Transverse colon (tissue), 4 donors: ENCODE results near the gene DACT2. TPM values are rescaled to one million over a fixed set of nuclear protein-coding genes. Genes with fewer than 3 reads are reported as not detected.

Experiments
- DNase-seq: peaks from one replicate; pipeline ENCODE4 v3.0.0-alpha.2; 2019
- H3K27ac ChIP-seq, 4 donors: fragments of 200-600 bp; sonication (generic); 2 replicates each; pipeline ENCODE4 v1.5.1; 2016 to 2018; ENCODE audit warnings: inconsistent platforms in 4 of 4
- H3K27me3 ChIP-seq: fragments of 200-600 bp; sonication (generic); 2 replicates; pipeline ENCODE4 v1.5.1; 2017; ENCODE audit warnings: inconsistent platforms
- H3K36me3 ChIP-seq, 4 donors: fragments of 200-600 bp; sonication (generic); 2 replicates each; pipeline ENCODE4 v1.5.1; 2017 to 2019; ENCODE audit warnings: inconsistent platforms in 4 of 4
- H3K4me1 ChIP-seq, 4 donors: fragments of 200-600 bp; sonication (generic); 2 replicates each; pipeline ENCODE4 v1.5.1; 2017 to 2020; ENCODE audit warnings: inconsistent platforms in 4 of 4
- H3K4me3 ChIP-seq, 4 donors: fragments of 200-600 bp; sonication (generic); 1 replicate in 1 of 4; 2 replicates in 3 of 4; pipeline versions ENCODE4 v1.5.1 to v1.6.1; 2017 to 2019; ENCODE audit warnings: inconsistent platforms in 4 of 4
- H3K9me3 ChIP-seq, 2 donors: fragments of 200-600 bp; sonication (generic); 2 replicates each; pipeline ENCODE4 v1.5.1; 2017 to 2019; ENCODE audit warnings: inconsistent platforms in 2 of 2
- CTCF ChIP-seq, 5 experiments: fragments of 200-600 bp in 3 of 5; fragments of 450-650 bp in 2 of 5; sonication (generic) in 3 of 5; IDR thresholded peaks; 1 replicate in 2 of 5; 2 replicates in 3 of 5; pipeline ENCODE4 v1.5.1; 2016 to 2017; ENCODE audit warnings: antibody characterized with exemption in 5 of 5, inconsistent platforms in 3 of 5, mild to moderate bottlenecking in 2 of 5, moderate library complexity in 1 of 5
- EP300 ChIP-seq: sonication (generic); formaldehyde crosslinking; IDR thresholded peaks from one replicate; pipeline ENCODE4 v1.6.1; 2017; ENCODE audit warnings: antibody characterized with exemption, low read depth
- POLR2A ChIP-seq: fragments of 450-650 bp; IDR thresholded peaks from one replicate; pipeline ENCODE4 v1.6.1; 2016; ENCODE audit warnings: antibody characterized with exemption, mild to moderate bottlenecking, moderate library complexity
- POLR2AphosphoS5 ChIP-seq, 3 donors: sonication (generic); formaldehyde crosslinking; IDR thresholded peaks; one replicate each; pipeline ENCODE4 v1.6.1; 2016; ENCODE audit warnings: antibody characterized with exemption in 3 of 3
- WGBS, 2 donors: methylation state at CpG; one replicate each; pipeline ENCODE4 v1.1.5; 2018; ENCODE audit warnings: low coverage in 1 of 2; 5-methylcytosine and 5-hydroxymethylcytosine counted together
- in situ Hi-C, 4 donors: fragments of 200-750 bp; cut with MboI; loops; one replicate each; pipeline versions ENCODE4 v1.15.0 to v1.15.1; 2017; ENCODE audit warnings: low sequenced_read_pairs in 3 of 4, low pct_ligation_motif_present in 1 of 4, low pct_unique_long_range_greater_than_20kb in 1 of 4
- intact Hi-C: fragments of 100-400 bp; cut with DNase I; formaldehyde crosslinking; loops from one replicate; pipeline ENCODE4 v1.15.1; 2023; ENCODE audit warnings: low total_unique reads
- total RNA-seq, 4 donors: library from RNA; depleted of rRNA; stranded (reverse); fragments of >200 nt; gene quantifications; one replicate each; pipeline ENCODE4 v1.1.0, GENCODE V29; 2016

DACT2 gene
- total RNA-seq, 4 donors from 2014 or later = 2.4 to 2.6 TPM; not detected in 2

GRCh38 chr6:168280020-168280898 lies 39.3 kb downstream of the DACT2 start:
- no peak for DNase-seq
- H3K27ac ChIP-seq = no peak overlapping the region

GRCh38 chr6:168279403-168279935 lies 40.1 kb downstream of the DACT2 start:
- H3K36me3 ChIP-seq = no peaks in the 10 kb centered on the region
- H3K27me3 ChIP-seq = no peaks in the 10 kb centered on the region
- in situ Hi-C loops = no loop called here
- no peak overlapping the region for H3K27ac ChIP-seq
- intact Hi-C loops = no loop called here
- peaks cover 0 to 8% (median 7%) of the 10 kb centered on the region in 4 donors for H3K4me1 ChIP-seq
- WGBS, 2 donors = 74% methylated on average over 21 of the region's 21 CpGs; no CpG with 5 or more reads in 1 of the 2 donors
- H3K9me3 ChIP-seq = no peaks in the 10 kb centered on the region
- no peak for DNase-seq
- no peak for TF ChIP-seq POLR2AphosphoS5 (IDR thresholded peaks at IDR 0.05)
- TF ChIP-seq CTCF (IDR thresholded peaks at IDR 0.05) = no peak
- TF ChIP-seq EP300 = no peak
- no peak for TF ChIP-seq POLR2A
- no peak overlapping the region for H3K4me3 ChIP-seq

More at GRCh38 chr6:168280020-168280898, 39.3 kb downstream of the DACT2 start:
- intact Hi-C loops (no loop called here), in situ Hi-C loops (no loop called here)
- H3K4me1 ChIP-seq = peaks cover 0 to under 1% (median 0%) of the 10 kb centered on the region in 4 donors
- H3K36me3 ChIP-seq = no peaks in the 10 kb centered on the region
- no peak for TF ChIP-seq EP300
- TF ChIP-seq POLR2A = no peak
- no peak for TF ChIP-seq CTCF (IDR thresholded peaks at IDR 0.05)
- TF ChIP-seq POLR2AphosphoS5 (IDR thresholded peaks at IDR 0.05) = no peak
- no peaks in the 10 kb centered on the region for H3K9me3 ChIP-seq
- H3K4me3 ChIP-seq = no peak overlapping the region
- 88% methylated on average over 20 of the region's 21 CpGs; no CpG with 5 or more reads in 1 of the 2 donors for WGBS, 2 donors
- no peaks in the 10 kb centered on the region for H3K27me3 ChIP-seq

- 58 to 66% methylated on average over 13 to 15 of the region's 15 CpGs for WGBS, 2 donors
- no peaks in the 10 kb centered on the region for H3K27me3 ChIP-seq
- DNase-seq = peak; percentile 28
- H3K4me3 ChIP-seq = no peak overlapping the region
- intact Hi-C loops (no loop called here), in situ Hi-C loops (no loop called here)
- peaks cover 0 to 12% (median 9%) of the 10 kb centered on the region in 4 donors for H3K4me1 ChIP-seq
- no peaks in the 10 kb centered on the region for H3K36me3 ChIP-seq
- H3K9me3 ChIP-seq = no peaks in the 10 kb centered on the region
- H3K27ac ChIP-seq = no peak overlapping the region
- TF ChIP-seq EP300 = no peak
- no peak for TF ChIP-seq POLR2AphosphoS5 (IDR thresholded peaks at IDR 0.05)
- TF ChIP-seq CTCF (IDR thresholded peaks at IDR 0.05) = no peak
- no peak for TF ChIP-seq POLR2A
Measured at GRCh38 chr6:168278904-168279303, 40.7 kb downstream of the DACT2 start.

- intact Hi-C loops = no loop called here
- Histone ChIP-seq H3K4me1 (peaks cover 0 to 26% (median 19%) of the 10 kb centered on the region in 4 donors), H3K27ac (no peak overlapping the region), H3K36me3 (no peaks in the 10 kb centered on the region), H3K4me3 (no peak overlapping the region), H3K9me3 (no peaks in the 10 kb centered on the region), H3K27me3 (no peaks in the 10 kb centered on the region)
- WGBS, 2 donors = 80 to 85% methylated on average over 1 to 14 of the region's 14 CpGs
- TF ChIP-seq CTCF (IDR thresholded peaks at IDR 0.05) (no peak), POLR2A (no peak), EP300 (no peak), POLR2AphosphoS5 (IDR thresholded peaks at IDR 0.05) (no peak)
- in situ Hi-C loops = no loop called here
- DNase-seq = no peak
Measured at GRCh38 chr6:168277274-168277669, 42.3 kb downstream of the DACT2 start.
